GM11168 (cell line): ENCODE results near the gene HEPHL1.

Source experiments
- in situ Hi-C: fragments of 300-500 bp; cut with MboI; formaldehyde crosslinking; loops from one replicate; pipeline ENCODE4 v1.12.0; 2022; ENCODE audit warnings: low sequenced_read_pairs; ENCODE audit not compliant: unreplicated experiment

The HEPHL1 gene

GRCh38 chr11:94023856-94024255 lies 2.7 kb downstream of the HEPHL1 start:
- in situ Hi-C loops = no loop called here

- in situ Hi-C loops = no loop called here
Measured at GRCh38 chr11:94024547-94024946, 3.4 kb downstream of the HEPHL1 start.

GRCh38 chr11:94025690-94026394 lies 4.7 kb downstream of the HEPHL1 start:
- in situ Hi-C loops = no loop called here

- in situ Hi-C loops = no loop called here
Measured at GRCh38 chr11:94027210-94027609, 6.1 kb downstream of the HEPHL1 start.

DNA sequence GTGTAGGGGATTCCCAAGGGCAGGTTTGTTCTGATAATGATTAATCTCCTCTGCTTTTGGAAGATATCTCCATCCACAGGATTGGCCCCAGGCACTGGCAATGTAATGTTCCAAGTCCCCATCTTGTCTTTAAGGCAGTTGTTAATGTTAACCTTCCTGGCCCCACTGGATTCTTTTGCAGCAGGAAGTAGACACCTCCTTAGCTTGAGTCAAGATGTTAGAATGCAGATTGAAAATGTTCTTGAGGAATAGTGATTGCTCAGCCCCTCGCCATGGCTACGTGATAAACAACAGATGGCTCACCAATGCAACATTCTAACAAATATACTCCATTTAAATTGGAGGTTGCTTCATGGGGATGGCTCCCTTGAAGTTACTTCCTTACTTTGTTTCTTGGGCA lies 7.3 kb downstream of the HEPHL1 start:
- in situ Hi-C loops = no loop called here

- in situ Hi-C loops = no loop called here
Measured at GRCh38 chr11:94030059-94030458, 8.9 kb downstream of the HEPHL1 start.

DNA sequence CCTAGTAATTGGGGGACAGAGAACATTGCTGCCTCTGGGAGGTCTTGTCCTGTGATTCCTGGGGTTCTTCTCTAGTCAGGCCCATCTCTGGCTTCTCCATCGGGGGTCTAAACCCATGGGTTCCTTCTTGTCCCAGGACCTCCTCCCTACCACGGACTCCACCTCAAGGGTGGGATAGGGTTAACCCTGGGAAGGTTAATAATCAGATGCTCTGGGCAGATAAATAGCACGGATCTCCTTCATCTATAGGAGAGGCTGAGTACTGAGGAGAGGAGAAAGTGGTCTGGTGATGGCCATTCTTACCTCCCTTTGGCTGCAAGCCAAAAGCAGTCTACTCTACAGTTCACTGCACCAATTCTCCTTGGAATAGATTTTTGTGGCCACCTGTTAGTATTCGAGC lies 10.5 kb downstream of the HEPHL1 start:
- in situ Hi-C loops = no loop called here

DNA sequence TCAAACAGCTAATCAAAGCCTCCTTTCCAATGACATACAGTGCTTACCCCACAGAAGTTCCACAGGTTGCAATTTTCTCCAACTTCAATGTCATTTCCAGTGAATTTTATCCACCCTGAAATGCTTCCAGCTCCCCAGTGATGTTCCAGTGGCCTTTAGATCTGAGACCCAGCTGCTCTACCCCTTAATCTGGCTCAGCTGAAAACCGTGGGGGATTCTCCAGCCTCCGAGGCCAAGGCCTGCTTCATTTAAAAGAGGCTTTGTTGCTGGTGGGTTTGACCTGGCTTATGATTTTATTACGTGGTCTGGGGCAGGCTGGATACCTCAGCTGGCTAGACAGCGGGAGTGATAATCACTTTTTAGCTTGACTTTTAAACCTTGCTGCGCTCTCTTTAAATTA lies 10.9 kb downstream of the HEPHL1 start:
- in situ Hi-C loops = no loop called here

GRCh38 chr11:94032725-94033124 lies 11.6 kb downstream of the HEPHL1 start:
- in situ Hi-C loops = no loop called here

DNA sequence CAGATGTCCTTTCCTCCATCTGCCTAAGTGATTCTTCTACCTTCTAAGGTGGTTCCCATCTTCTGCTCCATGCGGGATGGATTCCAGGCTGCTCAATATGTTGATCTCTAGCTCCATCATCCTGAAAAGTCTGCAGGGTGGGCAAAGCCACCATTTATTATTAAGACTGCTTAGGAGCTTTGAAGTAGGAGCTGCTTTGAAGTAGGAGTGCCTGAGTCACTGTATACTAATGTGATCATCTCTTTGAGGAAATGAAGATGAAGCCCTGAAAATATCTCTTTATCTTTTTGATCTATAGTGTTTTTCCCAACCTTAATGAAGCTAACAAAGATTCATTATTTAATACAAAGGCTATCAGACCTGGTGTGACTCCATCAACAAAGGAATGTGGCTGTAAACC lies 13.1 kb downstream of the HEPHL1 start:
- in situ Hi-C loops = no loop called here

GRCh38 chr11:94036096-94036495 lies 14.9 kb downstream of the HEPHL1 start:
- in situ Hi-C loops = no loop called here

DNA sequence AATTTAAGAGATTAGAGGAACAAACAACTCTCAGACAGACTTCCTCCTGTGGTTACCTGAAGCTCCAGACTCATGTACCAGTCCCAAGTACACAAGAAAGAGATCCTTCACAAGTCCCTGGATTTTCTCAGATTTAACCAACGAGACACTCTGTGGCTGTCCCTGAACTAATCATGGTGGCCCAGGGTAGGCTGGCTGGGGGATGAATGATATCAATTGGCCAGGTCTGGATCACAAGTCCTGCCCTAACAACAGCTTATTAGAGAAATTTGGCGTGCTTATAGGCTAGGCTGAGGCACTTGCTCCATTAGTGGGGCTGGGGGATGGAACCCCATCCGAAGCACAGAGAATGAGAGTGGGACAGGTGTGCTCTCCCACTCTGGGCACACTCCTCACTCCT lies 22.1 kb downstream of the HEPHL1 start:
- in situ Hi-C loops = no loop called here

- in situ Hi-C loops = no loop called here
Measured at GRCh38 chr11:94046796-94047195, 25.6 kb downstream of the HEPHL1 start.

GRCh38 chr11:94048032-94048709 lies 27.0 kb downstream of the HEPHL1 start:
- in situ Hi-C loops = no loop called here

GRCh38 chr11:94049351-94049750 lies 28.2 kb downstream of the HEPHL1 start:
- in situ Hi-C loops = no loop called here

DNA sequence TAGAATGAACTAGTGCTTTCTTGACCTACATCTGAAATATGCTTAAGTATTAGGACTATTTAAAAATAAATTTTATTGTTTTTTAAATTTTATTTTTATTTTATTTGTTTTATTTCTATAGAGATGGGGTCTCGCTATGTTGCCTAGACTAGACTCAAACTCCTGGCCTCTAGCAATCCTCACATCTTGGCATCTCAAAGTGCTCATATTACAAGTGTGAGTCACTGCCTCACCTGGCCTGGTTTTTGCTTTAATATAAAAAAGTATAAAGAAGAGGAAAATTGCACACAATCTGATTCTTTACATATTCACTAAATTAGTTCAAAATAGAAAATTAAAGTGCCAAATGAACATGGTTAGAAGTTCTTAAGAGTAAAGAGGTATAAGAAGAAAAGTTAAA lies 37.5 kb downstream of the HEPHL1 start:
- in situ Hi-C loops = no loop called here

- in situ Hi-C loops = no loop called here
Measured at GRCh38 chr11:94059065-94059464, 37.9 kb downstream of the HEPHL1 start.

- in situ Hi-C loops = no loop called here
Measured at GRCh38 chr11:94060401-94060800, 39.2 kb downstream of the HEPHL1 start.

- in situ Hi-C loops = no loop called here
Measured at GRCh38 chr11:94062360-94062759, 41.2 kb downstream of the HEPHL1 start.

DNA sequence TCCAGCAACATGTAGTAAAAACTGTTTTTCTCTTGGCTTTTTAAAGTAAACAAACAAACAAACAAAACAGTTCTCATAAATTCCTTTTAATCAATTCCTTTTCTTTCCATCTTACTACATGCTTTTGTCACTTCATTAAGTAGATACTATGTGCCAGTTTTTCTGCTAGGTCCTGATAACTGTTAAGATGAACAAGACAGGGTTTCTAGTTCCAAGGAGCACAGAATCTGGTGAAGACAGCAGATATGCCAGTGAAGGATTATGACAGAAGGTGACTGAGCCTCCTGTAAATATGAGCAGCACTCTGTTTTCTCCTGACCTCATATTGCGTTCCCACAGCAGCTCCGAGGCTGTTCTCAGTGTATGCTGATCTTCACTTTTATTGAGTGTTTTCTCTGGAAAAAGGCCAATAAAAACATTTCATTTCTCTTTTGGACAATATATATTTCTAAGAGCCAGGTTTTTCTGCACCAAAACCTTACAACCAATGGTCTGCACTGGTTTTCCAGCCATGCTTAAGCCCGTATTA lies 45.8 kb downstream of the HEPHL1 start:
- in situ Hi-C loops = no loop called here

DNA sequence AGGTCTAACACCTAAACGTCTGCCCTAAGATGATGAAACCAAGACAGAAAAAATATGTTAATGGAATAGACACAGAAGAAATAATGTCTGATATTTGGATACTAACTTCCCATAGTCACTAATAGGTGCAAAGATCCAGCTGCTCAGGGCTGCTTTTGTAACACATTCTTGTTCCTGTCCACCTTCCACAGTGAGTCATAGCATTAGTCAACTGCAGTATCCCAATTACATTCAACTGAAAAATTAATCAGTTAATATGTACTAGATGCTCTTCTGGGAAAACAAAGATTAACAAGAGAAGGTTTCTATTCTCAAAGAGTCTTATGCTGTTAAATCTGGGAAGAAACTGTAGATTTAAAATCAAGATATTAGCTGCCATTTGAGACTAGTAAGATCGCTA lies 47.6 kb downstream of the HEPHL1 start:
- in situ Hi-C loops = no loop called here
